Measurements from ENCODE around the gene SLC12A6.
"Not testable (repeated sequence)": the region's sequence is repeated elsewhere in the genome, so short reads cannot be mapped to it uniquely, and the experiment has no call there.

GRCh38 chr15:34193272-34193671 lies 144.3 kb downstream of the SLC12A6 start:
- TF ChIP-seq CTCF (conservative IDR thresholded peaks at IDR 0.05; ENCODE audit: low read length) = 0 out of 2 replicates have a peak, but pooled peaks have one; percentile 17
- TF ChIP-seq EZH2phosphoT487 (IDR thresholded peaks at IDR 0.05; ENCODE audit: borderline replicate concordance) = not testable (repeated sequence)
